AG08395 (cell line): ENCODE measurements around the gene LRRC49.

Experiments
- DNase-seq: peaks from one replicate; pipeline ENCODE4 v3.0.0; 2012; ENCODE audit warnings: mixed read lengths, low spot score

Gene LRRC49

GRCh38 chr15:71088155-71088554 is 195.5 kb downstream of the LRRC49 start:
- DNase-seq, result no peak

DNA sequence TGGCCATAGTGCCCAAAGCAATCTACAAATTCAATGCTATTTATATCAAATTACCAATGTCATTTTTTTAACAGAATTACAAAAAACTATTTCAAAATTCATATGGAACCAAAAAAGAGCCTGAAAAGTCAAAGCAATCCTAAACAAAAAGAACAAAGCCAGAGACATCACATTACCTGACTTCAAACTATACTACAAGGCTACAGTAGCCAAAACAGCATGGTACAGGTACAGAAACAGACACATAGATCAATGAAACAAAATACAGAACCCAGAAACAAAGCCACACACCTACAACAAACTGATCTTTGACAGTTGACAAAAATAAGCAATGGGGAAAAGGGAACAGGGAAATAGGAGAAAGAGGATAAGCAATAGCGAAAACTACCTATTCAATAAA is 196.1 kb downstream of the LRRC49 start:
- no peak for DNase-seq

DNA sequence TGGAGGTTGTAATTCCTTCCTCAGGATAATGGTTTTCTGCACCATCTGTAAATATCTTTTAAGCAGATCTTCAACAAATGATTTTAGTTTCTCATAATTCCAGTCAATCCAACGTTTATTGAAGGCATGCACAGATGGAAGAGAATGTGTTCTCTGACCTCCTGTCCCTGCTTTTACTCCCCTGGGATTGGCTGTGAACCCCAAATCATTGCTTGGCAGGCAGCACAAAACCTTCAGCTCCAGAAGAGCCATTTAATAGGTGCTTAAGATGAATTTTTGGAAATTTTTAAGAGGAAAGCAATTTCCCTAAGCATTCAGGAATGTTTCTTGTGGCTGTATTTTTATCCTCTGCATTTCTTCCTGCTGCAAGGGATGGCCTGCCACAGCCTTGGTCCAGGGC is 197.2 kb downstream of the LRRC49 start:
- DNase-seq, result no peak

- DNase-seq, result no peak
These were observed 199.0 kb downstream of the LRRC49 start for GRCh38 chr15:71091601-71092000.

DNA sequence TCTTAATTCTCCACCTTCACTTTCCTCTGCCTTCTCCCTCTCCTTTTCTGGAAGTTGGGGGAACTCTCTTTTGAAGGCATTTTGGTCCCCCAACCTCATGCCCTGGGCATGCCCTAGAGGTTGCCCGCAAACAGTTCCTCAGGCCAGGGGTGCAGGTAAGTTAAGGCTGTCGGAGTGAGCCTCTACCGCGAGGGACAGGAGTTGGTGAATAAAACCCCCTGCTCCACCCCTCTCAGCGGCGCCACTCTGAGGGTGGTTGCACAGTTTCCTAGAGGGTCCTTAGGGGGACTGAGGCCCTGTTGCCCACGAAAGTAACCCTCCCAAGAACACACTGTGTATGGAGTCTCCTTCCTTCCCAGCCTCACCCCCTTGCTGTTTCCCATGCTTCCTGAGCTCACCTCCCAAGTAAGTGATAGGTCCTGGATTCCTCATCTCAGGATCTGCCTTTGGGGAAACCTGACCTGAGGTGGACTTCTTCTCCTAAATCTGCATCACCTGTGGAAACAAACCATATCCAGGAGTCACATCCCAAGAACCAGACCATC is 199.5 kb downstream of the LRRC49 start:
- DNase-seq, result no peak

DNA sequence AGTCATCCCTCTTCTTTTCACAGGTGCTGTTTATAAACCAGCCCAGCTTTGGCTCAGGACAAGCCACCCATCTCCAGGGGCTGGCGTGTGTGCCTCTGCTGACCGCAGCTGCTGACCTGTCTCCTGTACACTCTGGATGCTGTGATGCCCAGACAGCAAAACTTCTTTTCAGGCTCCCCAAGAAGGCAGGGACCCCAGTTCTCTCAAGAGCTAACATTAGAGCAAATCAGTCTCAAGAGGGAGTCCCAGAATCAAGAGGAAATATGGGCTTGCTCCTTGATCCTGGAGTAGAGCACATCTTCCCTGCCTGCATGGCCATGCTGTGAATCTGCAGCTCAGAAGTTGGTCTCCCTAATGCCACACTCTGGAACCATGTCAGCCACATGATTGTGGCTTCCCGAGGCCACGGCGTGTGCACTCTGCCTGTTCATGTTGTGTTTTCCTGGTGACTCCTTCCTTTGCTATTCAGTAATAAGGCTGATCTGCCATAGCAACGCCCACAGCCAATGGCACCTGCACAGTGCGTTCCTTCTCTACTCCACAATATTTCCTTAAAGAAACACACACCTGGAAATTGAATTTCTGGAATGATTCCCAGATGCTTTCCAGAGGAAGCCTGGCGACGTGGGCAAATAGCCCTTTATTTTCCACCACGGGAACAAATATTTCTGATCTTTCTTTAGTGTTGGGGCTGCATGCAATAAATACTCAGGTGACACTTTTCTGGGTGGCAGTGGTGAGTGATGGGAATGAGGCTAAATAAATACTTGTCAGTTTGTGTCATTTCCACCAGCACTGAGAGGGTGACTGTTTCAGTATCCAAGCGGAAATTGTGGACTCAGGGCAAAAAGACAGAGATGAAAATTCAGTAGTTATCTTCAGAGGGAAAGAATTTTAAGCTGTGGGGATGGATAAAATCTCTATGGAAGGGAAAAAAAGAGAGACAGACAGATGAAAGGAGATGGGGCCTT is 200.7 kb downstream of the LRRC49 start:
- peak; percentile 80 for DNase-seq

DNA sequence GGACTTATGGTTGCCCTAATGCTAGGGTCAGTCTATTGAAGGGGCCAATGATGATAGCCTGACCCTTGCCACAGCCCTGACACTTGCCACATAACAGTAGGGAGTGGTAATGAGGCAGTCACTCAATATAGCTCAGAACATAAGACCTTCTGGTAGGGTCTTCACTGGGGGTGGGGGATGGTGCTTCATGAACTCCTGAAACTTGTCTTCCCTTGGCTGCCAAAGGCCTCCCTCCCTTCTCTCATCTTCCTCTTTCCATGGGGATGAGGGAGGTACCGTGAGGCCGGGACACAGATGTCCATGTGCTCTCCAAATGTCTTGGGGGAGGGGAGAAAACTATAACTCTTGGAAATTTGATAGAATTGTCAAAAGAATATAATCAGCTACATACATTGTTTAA is 201.5 kb downstream of the LRRC49 start:
- DNase-seq, result no peak

DNA sequence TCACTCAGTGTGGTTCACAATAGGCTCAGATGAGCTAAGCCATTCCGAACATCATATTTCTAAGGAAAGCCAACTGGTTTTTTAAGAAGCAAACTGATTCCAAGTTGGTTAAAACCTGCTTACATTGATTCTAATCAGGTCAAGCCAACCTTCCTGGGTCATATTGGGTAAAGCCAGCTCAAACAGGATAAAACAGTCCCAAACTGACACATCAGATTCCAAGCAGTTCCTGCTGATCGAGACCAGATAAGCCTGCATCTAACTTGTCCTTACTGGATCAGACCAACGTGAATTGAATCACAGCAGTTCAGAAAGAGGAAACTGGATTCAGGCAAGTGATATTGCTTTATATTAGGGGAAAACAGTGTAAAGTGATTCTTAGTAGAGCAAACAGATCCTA is 204.1 kb downstream of the LRRC49 start:
- no peak for DNase-seq

- DNase-seq, result no peak
These were observed 205.3 kb downstream of the LRRC49 start for GRCh38 chr15:71097890-71098289.

GRCh38 chr15:71098920-71099319 is 206.3 kb downstream of the LRRC49 start:
- DNase-seq, result no peak
